Glutamatergic neuron (in vitro differentiated cells): ENCODE data around the gene C2orf76. TPM values are rescaled to one million over a fixed set of nuclear protein-coding genes. Genes with fewer than 3 reads are reported as not detected.
A peak's percentile ranks its signal among the peaks of the same experiment; 100 is the strongest.

Experiments used
- DNase-seq: peaks from one replicate; pipeline ENCODE4 v3.0.0; 2022
- H3K27ac Mint-ChIP-seq: one replicate; pipeline ENCODE4 v1.8.0; 2020; ENCODE audit warnings: mild to moderate bottlenecking, mixed read lengths, inconsistent platforms; ENCODE audit not compliant: unreplicated experiment
- H3K27me3 Mint-ChIP-seq: one replicate; pipeline ENCODE4 v1.8.0; 2020; ENCODE audit warnings: mild to moderate bottlenecking, moderate library complexity, mixed read lengths, inconsistent platforms; ENCODE audit not compliant: unreplicated experiment
- H3K36me3 Mint-ChIP-seq: one replicate; pipeline ENCODE4 v1.8.0; 2020; ENCODE audit warnings: mild to moderate bottlenecking, mixed read lengths, inconsistent platforms; ENCODE audit not compliant: unreplicated experiment
- H3K4me1 Mint-ChIP-seq: one replicate; pipeline ENCODE4 v1.8.0; 2020; ENCODE audit warnings: mild to moderate bottlenecking, low read depth, mixed read lengths, inconsistent platforms; ENCODE audit not compliant: unreplicated experiment
- H3K4me3 Mint-ChIP-seq: one replicate; pipeline ENCODE4 v1.8.0; 2020; ENCODE audit warnings: mild to moderate bottlenecking, mixed read lengths, inconsistent platforms; ENCODE audit not compliant: unreplicated experiment
- H3K9me3 Mint-ChIP-seq: one replicate; pipeline ENCODE4 v1.8.0; 2020; ENCODE audit warnings: mild to moderate bottlenecking, moderate library complexity, mixed read lengths, inconsistent platforms; ENCODE audit not compliant: unreplicated experiment
- total RNA-seq: library from RNA; stranded (reverse); fragmentation: NEBNext Ultra II Directional; extraction: Animal tissue kit (Norgen Biotek cat#: 25700); gene quantifications from one replicate; pipeline ENCODE4 v1.2.1, GENCODE V29; 2021; ENCODE audit not compliant: unreplicated experiment
- TF ChIP-seq, protein P1 (sequence below): fragments of 200-600 bp; sonication (generic); IDR thresholded peaks from one replicate; pipeline ENCODE4 v1.5.0; 2021; ENCODE audit not compliant: partially characterized antibody, unreplicated experiment

C2orf76 gene
- total RNA-seq, 1 donor from 2014 or later: 10.4 TPM

- H3K27me3 Mint-ChIP-seq: peaks cover 4% of the 10 kb centered on the region
- H3K27ac Mint-ChIP-seq: no peak overlapping the region
- TF ChIP-seq, protein P1, sequence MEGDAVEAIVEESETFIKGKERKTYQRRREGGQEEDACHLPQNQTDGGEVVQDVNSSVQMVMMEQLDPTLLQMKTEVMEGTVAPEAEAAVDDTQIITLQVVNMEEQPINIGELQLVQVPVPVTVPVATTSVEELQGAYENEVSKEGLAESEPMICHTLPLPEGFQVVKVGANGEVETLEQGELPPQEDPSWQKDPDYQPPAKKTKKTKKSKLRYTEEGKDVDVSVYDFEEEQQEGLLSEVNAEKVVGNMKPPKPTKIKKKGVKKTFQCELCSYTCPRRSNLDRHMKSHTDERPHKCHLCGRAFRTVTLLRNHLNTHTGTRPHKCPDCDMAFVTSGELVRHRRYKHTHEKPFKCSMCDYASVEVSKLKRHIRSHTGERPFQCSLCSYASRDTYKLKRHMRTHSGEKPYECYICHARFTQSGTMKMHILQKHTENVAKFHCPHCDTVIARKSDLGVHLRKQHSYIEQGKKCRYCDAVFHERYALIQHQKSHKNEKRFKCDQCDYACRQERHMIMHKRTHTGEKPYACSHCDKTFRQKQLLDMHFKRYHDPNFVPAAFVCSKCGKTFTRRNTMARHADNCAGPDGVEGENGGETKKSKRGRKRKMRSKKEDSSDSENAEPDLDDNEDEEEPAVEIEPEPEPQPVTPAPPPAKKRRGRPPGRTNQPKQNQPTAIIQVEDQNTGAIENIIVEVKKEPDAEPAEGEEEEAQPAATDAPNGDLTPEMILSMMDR: no peak
- peaks cover 14% of the 10 kb centered on the region for H3K4me1 Mint-ChIP-seq
- H3K9me3 Mint-ChIP-seq: peaks cover 8% of the 10 kb centered on the region
- no peak overlapping the region for H3K4me3 Mint-ChIP-seq
- DNase-seq: no peak
- H3K36me3 Mint-ChIP-seq: peaks cover 30% of the 10 kb centered on the region
These were observed 4.5 kb upstream of the C2orf76 start for GRCh38 chr2:119371111-119371510.

DNA sequence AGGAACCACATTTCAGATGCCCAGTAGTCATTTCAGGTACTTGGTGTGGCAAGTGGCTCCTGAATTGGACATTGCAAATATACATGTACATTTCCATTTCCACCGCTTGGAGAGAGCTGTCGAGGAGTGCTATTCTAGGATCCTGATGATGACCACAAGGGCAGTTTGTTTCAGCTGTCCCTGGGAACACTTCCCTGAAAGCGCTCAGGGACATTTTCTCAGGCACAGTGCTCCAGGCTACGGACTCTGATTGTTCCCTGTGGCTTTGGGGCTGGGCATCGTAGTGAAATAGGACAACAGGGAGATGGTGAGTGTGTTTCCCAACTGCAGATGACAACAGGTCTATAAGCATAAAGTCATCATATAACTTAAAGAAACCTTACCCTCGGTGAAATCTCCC lies 3.2 kb upstream of the C2orf76 start:
- peaks cover 25% of the 10 kb centered on the region for H3K4me1 Mint-ChIP-seq
- no peak overlapping the region for H3K27ac Mint-ChIP-seq
- no peak overlapping the region for H3K4me3 Mint-ChIP-seq
- peaks cover 28% of the 10 kb centered on the region for H3K36me3 Mint-ChIP-seq
- peaks cover 4% of the 10 kb centered on the region for H3K27me3 Mint-ChIP-seq
- TF ChIP-seq, protein P1: no peak
- H3K9me3 Mint-ChIP-seq: peaks cover 13% of the 10 kb centered on the region
- no peak for DNase-seq

DNA sequence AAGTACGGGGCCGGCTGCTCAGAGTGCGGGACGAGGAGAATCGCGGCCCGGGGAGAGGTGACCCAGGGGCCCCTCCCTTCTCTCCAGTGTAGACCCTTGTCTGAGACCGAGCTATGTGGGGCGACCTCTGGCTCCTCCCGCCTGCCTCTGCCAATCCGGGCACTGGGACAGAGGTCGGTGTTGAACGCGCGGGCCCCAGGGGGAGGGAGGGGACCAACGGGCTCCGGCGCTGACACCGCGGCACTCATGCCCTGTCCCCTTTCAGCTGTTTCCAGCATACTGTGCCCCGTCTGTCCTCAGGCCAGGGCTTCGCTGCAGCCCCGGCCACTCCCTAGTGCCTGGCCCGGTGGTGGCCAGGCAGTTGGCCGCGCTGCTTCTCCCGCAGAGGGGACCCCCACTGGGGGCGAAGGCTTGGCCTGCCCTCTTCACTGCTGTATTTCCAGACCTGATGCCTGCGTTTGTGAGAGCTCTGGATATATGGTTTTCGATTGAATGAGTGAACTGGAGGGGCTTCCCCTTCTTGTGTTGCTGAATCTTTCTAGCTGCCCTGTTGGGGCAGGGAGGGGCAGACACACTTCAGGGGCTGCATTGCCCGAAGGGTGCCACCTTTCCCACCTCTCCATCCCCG lies 952 bp upstream of the C2orf76 start:
- Mint-ChIP-seq H3K27me3 (peaks cover 2% of the 10 kb centered on the region), H3K27ac (peak overlapping the region; percentile 96), H3K4me1 (peaks cover 19% of the 10 kb centered on the region), H3K4me3 (peak overlapping the region; percentile 99), H3K9me3 (peaks cover 11% of the 10 kb centered on the region), H3K36me3 (peaks cover 8% of the 10 kb centered on the region)
- TF ChIP-seq, protein P1: no peak
- DNase-seq: peak; percentile 83

GRCh38 chr2:119366161-119366648 lies 429 bp downstream of the C2orf76 start:
- TF ChIP-seq, protein P1: no peak
- Mint-ChIP-seq H3K9me3 (peaks cover 11% of the 10 kb centered on the region), H3K36me3 (no peaks in the 10 kb centered on the region), H3K4me1 (peaks cover 15% of the 10 kb centered on the region), H3K4me3 (peak overlapping the region; percentile 99), H3K27me3 (peaks cover 2% of the 10 kb centered on the region), H3K27ac (peak overlapping the region; percentile 96)
- DNase-seq: no peak

DNA sequence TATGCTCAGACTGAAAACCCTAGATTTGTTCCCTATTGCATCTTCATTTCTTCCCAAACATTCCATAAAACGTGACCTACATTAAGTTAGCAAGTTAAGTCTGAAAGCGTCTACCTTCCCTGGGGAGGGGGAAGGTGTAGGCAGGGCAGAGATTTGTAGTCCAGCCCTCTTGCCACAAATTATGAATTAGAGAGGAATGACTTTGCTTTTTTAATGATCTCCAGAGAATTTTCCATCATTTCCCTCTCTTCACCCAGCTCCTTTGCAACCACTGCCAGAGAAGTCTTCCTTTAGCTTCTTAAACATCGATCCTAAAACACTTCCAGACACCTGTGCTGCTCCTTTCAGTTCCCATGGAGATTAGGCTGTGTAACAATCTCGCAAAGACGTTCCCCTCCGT lies 1.2 kb downstream of the C2orf76 start:
- TF ChIP-seq, protein P1: no peak
- Mint-ChIP-seq H3K4me3 (peak overlapping the region; percentile 99), H3K9me3 (peaks cover 11% of the 10 kb centered on the region), H3K27ac (peak overlapping the region; percentile 96), H3K4me1 (peaks cover 15% of the 10 kb centered on the region), H3K27me3 (peaks cover 2% of the 10 kb centered on the region), H3K36me3 (no peaks in the 10 kb centered on the region)
- DNase-seq: no peak
